ENCODE data around the gene GPBP1.

DNA sequence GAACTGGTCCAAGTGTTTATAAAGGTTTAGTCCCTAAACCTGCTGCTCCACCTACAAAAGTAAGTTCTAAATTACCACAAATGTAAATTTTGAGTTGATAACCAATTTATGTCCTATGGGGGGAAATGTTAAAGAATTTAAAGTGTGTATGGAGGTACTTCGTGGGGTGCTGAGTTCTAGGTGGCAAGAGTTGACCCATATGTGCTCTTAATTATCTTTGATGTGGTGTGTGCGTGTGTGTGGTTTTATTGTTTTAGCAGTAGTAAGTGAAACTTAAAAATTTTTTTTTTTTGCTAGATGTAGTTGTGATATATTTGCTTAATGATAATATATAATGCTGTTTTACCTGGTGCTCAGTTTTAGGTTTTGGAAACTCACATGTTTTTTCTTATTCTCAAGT is 72.6 kb downstream of the GPBP1 start:
- TF ChIP-seq, protein P1, sequence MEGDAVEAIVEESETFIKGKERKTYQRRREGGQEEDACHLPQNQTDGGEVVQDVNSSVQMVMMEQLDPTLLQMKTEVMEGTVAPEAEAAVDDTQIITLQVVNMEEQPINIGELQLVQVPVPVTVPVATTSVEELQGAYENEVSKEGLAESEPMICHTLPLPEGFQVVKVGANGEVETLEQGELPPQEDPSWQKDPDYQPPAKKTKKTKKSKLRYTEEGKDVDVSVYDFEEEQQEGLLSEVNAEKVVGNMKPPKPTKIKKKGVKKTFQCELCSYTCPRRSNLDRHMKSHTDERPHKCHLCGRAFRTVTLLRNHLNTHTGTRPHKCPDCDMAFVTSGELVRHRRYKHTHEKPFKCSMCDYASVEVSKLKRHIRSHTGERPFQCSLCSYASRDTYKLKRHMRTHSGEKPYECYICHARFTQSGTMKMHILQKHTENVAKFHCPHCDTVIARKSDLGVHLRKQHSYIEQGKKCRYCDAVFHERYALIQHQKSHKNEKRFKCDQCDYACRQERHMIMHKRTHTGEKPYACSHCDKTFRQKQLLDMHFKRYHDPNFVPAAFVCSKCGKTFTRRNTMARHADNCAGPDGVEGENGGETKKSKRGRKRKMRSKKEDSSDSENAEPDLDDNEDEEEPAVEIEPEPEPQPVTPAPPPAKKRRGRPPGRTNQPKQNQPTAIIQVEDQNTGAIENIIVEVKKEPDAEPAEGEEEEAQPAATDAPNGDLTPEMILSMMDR (IDR thresholded peaks at IDR 0.05; ENCODE audit: low read length) = no peak
- no peak for TF ChIP-seq EZH2 (IDR thresholded peaks at IDR 0.05; ENCODE audit: borderline replicate concordance, low read length)

Data from OCI-LY1 (cell line).